HepG2 (cell line): ENCODE results near the gene ZNF669. TPM values are rescaled to one million over a fixed set of nuclear protein-coding genes. Genes with fewer than 3 reads are reported as not detected.

Source experiments
- ARID4A ChIP-seq: sonication (generic); formaldehyde crosslinking; IDR thresholded peaks from 2 replicates; pipeline ENCODE4 v1.5.0; 2020; ENCODE audit warnings: mild to moderate bottlenecking, missing genetic modification reagents, borderline replicate concordance
- E2F2 ChIP-seq: sonication (generic); formaldehyde crosslinking; IDR thresholded peaks from 2 replicates; pipeline ENCODE4 v1.4.0; 2020; ENCODE audit warnings: missing genetic modification reagents, borderline replicate concordance
- FOXA1 ChIP-seq, 2 experiments: fragments of 450-650 bp in 1 of 2; sonication (generic) in 1 of 2; formaldehyde crosslinking in 1 of 2; IDR thresholded peaks; 2 replicates each; pipeline versions ENCODE4 v1.4.0 to v1.6.1; 2016 to 2020; ENCODE audit warnings: missing genetic modification reagents in 1 of 2
- FOXP4 ChIP-seq: sonication (generic); formaldehyde crosslinking; IDR thresholded peaks from 2 replicates; pipeline ENCODE4 v1.4.0; 2020; ENCODE audit warnings: missing genetic modification reagents
- GMEB2 ChIP-seq: IDR thresholded peaks from 2 replicates; pipeline ENCODE4 v1.6.1; 2016; ENCODE audit warnings: missing biosample characterization, missing genetic modification reagents, low read depth
- HNRNPLL ChIP-seq: fragments of 200-400 bp; formaldehyde crosslinking; IDR thresholded peaks from 2 replicates; pipeline ENCODE4 v1.6.1; 2017; ENCODE audit warnings: mild to moderate bottlenecking, low read depth, low read length; ENCODE audit not compliant: poor library complexity, severe bottlenecking
- JUNB ChIP-seq: sonication (generic); formaldehyde crosslinking; IDR thresholded peaks from 2 replicates; pipeline ENCODE4 v1.8.0; 2022; ENCODE audit warnings: missing genetic modification reagents, mild to moderate bottlenecking, borderline replicate concordance
- PHF20 ChIP-seq: sonication (generic); formaldehyde crosslinking; IDR thresholded peaks from 2 replicates; pipeline ENCODE4 v1.5.0; 2020; ENCODE audit warnings: mild to moderate bottlenecking, missing genetic modification reagents
- RBAK ChIP-seq: sonication (generic); formaldehyde crosslinking; IDR thresholded peaks from 2 replicates; pipeline ENCODE4 v1.5.1; 2020; ENCODE audit warnings: mild to moderate bottlenecking, missing genetic modification reagents
- SMARCE1 ChIP-seq: fragments of 450-650 bp; IDR thresholded peaks from 2 replicates; pipeline ENCODE4 v1.6.1; 2017; ENCODE audit warnings: borderline replicate concordance
- ZBTB1 ChIP-seq: sonication (generic); formaldehyde crosslinking; IDR thresholded peaks from 2 replicates; pipeline ENCODE4 v1.4.0; 2020; ENCODE audit warnings: missing genetic modification reagents, borderline replicate concordance
- ZBTB21 ChIP-seq: sonication (generic); formaldehyde crosslinking; IDR thresholded peaks from 2 replicates; pipeline ENCODE4 v1.4.0; 2020; ENCODE audit warnings: missing genetic modification reagents
- ZNF101 ChIP-seq: sonication (generic); formaldehyde crosslinking; IDR thresholded peaks from 2 replicates; pipeline ENCODE4 v1.4.0; 2020; ENCODE audit warnings: mild to moderate bottlenecking, low read depth, missing genetic modification reagents, borderline replicate concordance
- ZNF34 ChIP-seq: sonication (generic); formaldehyde crosslinking; IDR thresholded peaks from 2 replicates; pipeline ENCODE4 v1.4.0; 2020; ENCODE audit warnings: mild to moderate bottlenecking, missing genetic modification reagents, borderline replicate concordance
- ZNF552 ChIP-seq: sonication (generic); formaldehyde crosslinking; IDR thresholded peaks from 2 replicates; pipeline ENCODE4 v1.9.0; 2022; ENCODE audit warnings: missing genetic modification reagents, mild to moderate bottlenecking, borderline replicate concordance
- ZNF557 ChIP-seq: sonication (generic); formaldehyde crosslinking; IDR thresholded peaks from 2 replicates; pipeline ENCODE4 v1.4.0; 2020; ENCODE audit warnings: missing genetic modification reagents
- ZNF878 ChIP-seq: sonication (generic); formaldehyde crosslinking; IDR thresholded peaks from 2 replicates; pipeline ENCODE4 v1.8.1; 2023; ENCODE audit warnings: mild to moderate bottlenecking, missing genetic modification reagents, moderate library complexity
- polyA plus RNA-seq, 8 experiments: library from polyadenylated mRNA; depleted of rRNA in 3 of 8; stranded (reverse) in 7 of 8; unstranded in 1 of 8; fragments of >200 nt; fragmentation: Illumina TruSeq in 4 of 8; extraction: Trizol in 4 of 8; gene quantifications; 2 replicates each; pipeline versions ENCODE4 v1.2.1 to v1.2.3, GENCODE V29; 2011 to 2016; ENCODE audit warnings: low read depth in 4 of 8, missing spikeins in 1 of 8, mixed read lengths in 1 of 8; ENCODE audit not compliant: insufficient read depth in 1 of 8
- total RNA-seq, 5 experiments: library from RNA; depleted of rRNA; stranded (reverse); fragments of >200 nt; fragmentation: Illumina TruSeq; extraction: Trizol; gene quantifications; 2 replicates each; pipeline ENCODE4 v1.2.3, GENCODE V29; 2016; ENCODE audit warnings: low read depth in 1 of 5

Gene ZNF669
- total and polyA plus RNA-seq, 2 of the 13 experiments (the other 11 are each of a cell fraction or from before 2014, with no cell fraction given) = 3.1 to 14.6 TPM

GRCh38 chr1:247103859-247104591 lies at the start of gene ZNF669 (continued):
- peak; percentile 98 for TF ChIP-seq HNRNPLL
- TF ChIP-seq JUNB (CRISPR knock-in tag) = no peak
- TF ChIP-seq ARID4A (CRISPR knock-in tag) = peak; percentile 97
- 0 out of 2 replicates have a peak, but pooled peaks have one; percentile 35 for TF ChIP-seq ZNF557 (CRISPR knock-in tag)
- no peak for TF ChIP-seq E2F2 (CRISPR knock-in tag)
- TF ChIP-seq PHF20 (CRISPR knock-in tag) = peak; percentile 77
- no peak for TF ChIP-seq GMEB2
- no peak for TF ChIP-seq ZNF34
- TF ChIP-seq ZBTB21 (CRISPR knock-in tag) = peak; percentile 89
- TF ChIP-seq ZNF878 = no peak
- no peak for TF ChIP-seq SMARCE1
- no peak for TF ChIP-seq RBAK (CRISPR knock-in tag)
- no peak for TF ChIP-seq ZBTB1 (CRISPR knock-in tag)
- TF ChIP-seq FOXP4 (CRISPR knock-in tag) = 0 out of 2 replicates have a peak, but pooled peaks have one; percentile 19
- TF ChIP-seq ZNF101 (CRISPR knock-in tag) = no peak
- no peak for TF ChIP-seq ZNF552 (CRISPR knock-in tag)
- TF ChIP-seq FOXA1 (IDR thresholded peaks at IDR 0.05) = no peak
- no peak for TF ChIP-seq FOXA1 (CRISPR knock-in tag; IDR thresholded peaks at IDR 0.05)
